Common myeloid progenitor, CD34-positive (primary cell): ENCODE data around the gene AFG3L2.

Source experiments
- CTCF ChIA-PET: fragments of 350-600 bp; sonication (Branson Sonifier 250); formaldehyde crosslinking; loops from one replicate; lab custom pipeline; 2021; ENCODE audit warnings: antibody characterized with exemption; lab: Charles Lee
- POLR2A ChIA-PET: fragments of 350-600 bp; sonication (Branson Sonifier 250); formaldehyde crosslinking; loops from one replicate; lab custom pipeline; 2021; ENCODE audit warnings: antibody characterized with exemption; lab: Charles Lee
- DNase-seq, 3 donors: peaks; one replicate each; pipeline versions ENCODE4 v3.0.0 to v3.0.0-alpha.2; 2013
- H3K27ac ChIP-seq, 2 experiments: 1 replicate in 1 of 2; 2 replicates in 1 of 2; pipeline ENCODE4 v1.7.0; 2013; ENCODE audit warnings: inconsistent platforms in 2 of 2, low read length in 2 of 2, mild to moderate bottlenecking in 2 of 2, low read depth in 1 of 2, moderate library complexity in 1 of 2; ENCODE audit not compliant: severe bottlenecking in 2 of 2, insufficient read depth in 1 of 2, poor library complexity in 1 of 2
- H3K27me3 ChIP-seq, 5 experiments: replicated peaks in 2 of 5; 1 replicate in 3 of 5; 2 replicates in 2 of 5; pipeline versions ENCODE4 v1.6.1 to v1.7.0; 2013; ENCODE audit warnings: low read length in 4 of 5, mild to moderate bottlenecking in 2 of 5, moderate library complexity in 2 of 5, inconsistent platforms in 1 of 5; ENCODE audit not compliant: insufficient read depth in 5 of 5, control insufficient read depth in 4 of 5
- H3K36me3 ChIP-seq, 4 experiments: 1 replicate in 2 of 4; 2 replicates in 2 of 4; pipeline versions ENCODE4 v1.6.1 to v1.7.0; 2013; ENCODE audit warnings: low read length in 3 of 4, control low read depth in 1 of 4, mild to moderate bottlenecking in 1 of 4; ENCODE audit not compliant: control insufficient read depth in 4 of 4, insufficient read depth in 4 of 4
- H3K4me1 ChIP-seq, 4 experiments: 1 replicate in 3 of 4; 2 replicates in 1 of 4; pipeline versions ENCODE4 v1.6.1 to v1.7.1; 2013; ENCODE audit warnings: low read length in 3 of 4, mild to moderate bottlenecking in 3 of 4, control low read depth in 1 of 4, inconsistent platforms in 1 of 4, moderate library complexity in 1 of 4; ENCODE audit not compliant: control insufficient read depth in 4 of 4, insufficient read depth in 4 of 4; ENCODE audit errors: control extremely low read depth in 1 of 4
- H3K4me3 ChIP-seq, 7 experiments: 1 replicate in 4 of 7; 2 replicates in 3 of 7; pipeline versions ENCODE4 v1.5.1 to v1.7.0; 2013; ENCODE audit warnings: mild to moderate bottlenecking in 7 of 7, low read length in 6 of 7, moderate library complexity in 6 of 7, inconsistent platforms in 2 of 7, low read depth in 2 of 7, control low read depth in 1 of 7; ENCODE audit not compliant: insufficient read depth in 4 of 7, control insufficient read depth in 1 of 7; ENCODE audit errors: extremely low read depth in 1 of 7
- H3K9me3 ChIP-seq, 5 experiments: 1 replicate in 4 of 5; 2 replicates in 1 of 5; pipeline versions ENCODE4 v1.6.1 to v1.7.1; 2013; ENCODE audit warnings: low read length in 4 of 5, mild to moderate bottlenecking in 2 of 5, inconsistent platforms in 1 of 5, low read depth in 1 of 5, moderate library complexity in 1 of 5; ENCODE audit not compliant: control insufficient read depth in 4 of 5, insufficient read depth in 2 of 5; ENCODE audit errors: control extremely low read depth in 1 of 5
- WGBS: methylation state at CpG from one replicate; pipeline ENCODE4 v1.1.5; 2013; ENCODE audit not compliant: insufficient coverage; 5-methylcytosine and 5-hydroxymethylcytosine counted together

AFG3L2 gene

DNA sequence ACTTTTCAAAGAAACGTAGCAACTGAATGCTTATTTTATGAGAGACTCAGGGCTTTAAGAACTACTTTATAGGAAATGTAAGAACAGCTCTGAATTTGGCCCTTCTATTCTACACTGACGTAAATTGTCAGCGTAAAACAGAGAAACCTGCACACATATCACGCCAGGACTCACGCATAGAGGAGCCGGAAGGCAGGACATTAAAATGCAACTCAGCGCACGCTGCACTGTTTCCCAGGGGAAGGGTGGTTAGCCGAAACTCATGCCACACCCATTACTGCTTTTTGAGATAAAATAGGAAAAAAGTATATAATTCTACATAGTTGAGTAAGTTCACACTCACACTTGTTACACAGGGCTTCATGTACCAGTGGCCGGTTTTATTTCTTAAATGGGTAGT, 61.5 kb downstream of the AFG3L2 start:
- DNase-seq: no peak
- H3K36me3 ChIP-seq: peaks cover 0 to 19% (median 5%) of the 10 kb centered on the region in 4 experiments
- CTCF ChIA-PET: interaction anchor here (0.6 to 8.2 kb wide), 3 partner anchors 13 to 43 kb away, joined by 3 to 70 read pairs (median 7); no protein-coding TSS in a partner anchor
- 88% methylated on average over 3 of the region's 10 CpGs for WGBS
- POLR2A ChIA-PET: interaction anchor here (0.8 kb wide), 1 partner anchor 9 kb away, joined by 3 read pairs; no protein-coding TSS in a partner anchor
- H3K27me3 ChIP-seq: peaks cover 0 to 4% (median 0%) of the 10 kb centered on the region in 5 experiments
- H3K4me1 ChIP-seq: peaks cover 0 to 28% (median 23%) of the 10 kb centered on the region in 4 experiments
- no peak overlapping the region for H3K27ac ChIP-seq
- peaks cover 0 to 9% (median 4%) of the 10 kb centered on the region in 5 experiments for H3K9me3 ChIP-seq
- no peak overlapping the region for H3K4me3 ChIP-seq

DNA sequence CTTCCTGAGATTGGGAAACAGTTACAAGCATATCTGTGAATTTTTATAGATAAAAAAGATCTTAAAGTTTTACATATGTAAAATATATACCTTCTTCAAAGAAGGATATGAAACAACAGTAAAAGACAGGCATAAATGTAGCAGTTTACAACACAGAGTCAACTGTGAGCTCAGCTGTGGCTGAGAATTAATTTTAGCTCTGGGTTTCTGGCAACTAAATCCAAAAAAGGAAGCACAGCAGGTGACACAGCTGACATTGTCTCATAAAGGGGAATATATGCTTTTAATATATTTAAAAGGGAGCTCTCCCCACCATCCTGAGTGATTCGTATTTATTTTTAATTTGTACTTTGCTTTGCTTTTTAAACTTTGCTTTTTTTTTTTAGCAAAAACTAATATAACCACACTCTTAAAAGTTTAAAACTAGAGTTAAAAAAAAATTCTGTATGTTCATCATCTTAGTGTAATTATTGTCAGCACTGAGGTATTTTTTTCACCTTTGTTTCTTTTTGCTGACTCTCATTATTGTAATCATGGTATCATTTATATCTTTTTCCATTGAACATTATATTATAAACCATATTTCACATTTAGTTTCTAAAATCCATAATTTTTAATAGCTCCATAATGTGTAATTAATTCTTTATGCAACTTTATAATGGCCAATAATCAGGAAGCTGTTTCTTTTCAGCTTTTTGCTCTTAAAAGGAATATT, 62.3 kb downstream of the AFG3L2 start:
- no peak for DNase-seq
- peaks cover 0 to 8% (median 0%) of the 10 kb centered on the region in 5 experiments for H3K27me3 ChIP-seq
- peaks cover 0 to 9% (median 4%) of the 10 kb centered on the region in 5 experiments for H3K9me3 ChIP-seq
- H3K4me3 ChIP-seq: no peak overlapping the region
- ChIA-PET CTCF (interaction anchor here (0.6 to 8.2 kb wide), 6 partner anchors 9 to 43 kb away, joined by 3 to 70 read pairs (median 6); no protein-coding TSS in a partner anchor), POLR2A (no interaction called here)
- peaks cover 0 to 19% (median 5%) of the 10 kb centered on the region in 4 experiments for H3K36me3 ChIP-seq
- no peak overlapping the region for H3K27ac ChIP-seq
- no CpG with 5 or more reads among the region's 1 CpG for WGBS
- peaks cover 0 to 31% (median 23%) of the 10 kb centered on the region in 4 experiments for H3K4me1 ChIP-seq

DNA sequence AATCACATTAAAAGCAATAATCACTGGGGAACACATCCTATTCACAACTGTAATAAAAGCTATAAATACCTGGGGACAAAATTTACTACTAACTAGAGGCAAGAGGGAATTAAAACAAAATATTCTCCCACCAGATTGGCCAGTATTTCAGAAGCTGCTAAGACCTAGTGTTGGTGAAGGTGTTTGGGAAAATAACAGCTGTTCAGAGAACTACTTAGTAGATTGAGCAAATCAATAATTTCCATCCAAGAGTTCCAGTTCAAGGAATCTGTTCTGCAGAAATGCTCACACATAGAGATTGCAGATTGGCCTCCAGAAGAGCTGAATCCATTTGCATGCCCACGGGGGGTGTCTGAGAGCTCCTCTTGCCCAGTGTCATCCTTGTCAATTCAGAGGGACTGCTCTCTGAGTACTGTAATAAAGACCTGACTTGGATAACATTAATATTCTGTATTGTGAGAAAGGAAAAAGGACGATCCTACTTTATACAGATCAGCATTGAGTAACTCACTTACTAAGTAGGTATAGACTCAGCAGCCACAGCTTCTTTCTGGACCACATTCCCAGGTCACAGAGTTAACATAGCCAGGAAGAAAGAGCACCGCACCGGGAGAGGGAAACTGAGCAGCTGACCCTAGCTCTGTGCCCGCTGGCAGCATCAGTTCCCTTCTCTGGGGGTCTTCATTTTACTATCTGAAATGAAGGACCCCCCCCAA, 63.3 kb downstream of the AFG3L2 start:
- H3K27me3 ChIP-seq: peaks cover 0 to 19% (median 4%) of the 10 kb centered on the region in 5 experiments
- ChIA-PET POLR2A (no interaction called here), CTCF (interaction anchor here (1.3 to 8.2 kb wide), 4 partner anchors 10 to 42 kb away, joined by 4 to 70 read pairs (median 8); no protein-coding TSS in a partner anchor)
- peaks cover 0 to 9% (median 4%) of the 10 kb centered on the region in 5 experiments for H3K9me3 ChIP-seq
- no peak overlapping the region for H3K4me3 ChIP-seq
- peaks cover 0 to 19% (median 4%) of the 10 kb centered on the region in 4 experiments for H3K36me3 ChIP-seq
- H3K4me1 ChIP-seq: peaks cover 0 to 37% (median 25%) of the 10 kb centered on the region in 4 experiments
- WGBS: 98% methylated on average over 4 of the region's 5 CpGs
- DNase-seq: no peak
- no peak overlapping the region for H3K27ac ChIP-seq

- Histone ChIP-seq H3K9me3 (peaks cover 0 to 9% (median 4%) of the 10 kb centered on the region in 5 experiments), H3K27me3 (peaks cover 0 to 25% (median 4%) of the 10 kb centered on the region in 5 experiments), H3K36me3 (peaks cover 0 to 19% (median 4%) of the 10 kb centered on the region in 4 experiments), H3K27ac (no peak overlapping the region), H3K4me3 (no peak overlapping the region), H3K4me1 (peaks cover 0 to 36% (median 25%) of the 10 kb centered on the region in 4 experiments)
- DNase-seq: no peak
- ChIA-PET POLR2A (interaction anchor here (0.6 kb wide), 1 partner anchor 17 kb away, joined by 3 read pairs; no protein-coding TSS in a partner anchor), CTCF (interaction anchor here (2.7 to 8.2 kb wide), 2 partner anchors 10 to 15 kb away, joined by 12 to 70 read pairs; no protein-coding TSS in a partner anchor)
Measured at GRCh38 chr18:12312976-12313375, 64.1 kb downstream of the AFG3L2 start.

DNA sequence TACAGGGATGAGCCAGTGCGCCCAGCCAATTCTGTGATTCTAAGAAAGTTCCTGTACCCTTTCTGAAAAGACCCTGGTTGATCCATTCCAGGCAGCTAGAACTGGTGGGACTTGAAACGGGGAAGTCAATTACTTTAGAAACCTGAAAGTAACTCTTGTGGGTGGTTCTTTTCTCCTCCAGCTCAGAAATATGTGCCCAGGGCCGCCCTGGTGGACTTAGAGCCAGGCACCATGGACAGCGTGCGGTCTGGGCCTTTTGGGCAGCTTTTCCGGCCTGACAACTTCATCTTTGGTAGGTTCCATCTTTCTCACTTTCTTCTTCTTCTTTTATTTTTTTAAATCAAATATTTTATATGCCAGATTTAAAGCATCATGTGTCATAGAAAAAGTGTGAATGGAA, 66.3 kb downstream of the AFG3L2 start:
- H3K9me3 ChIP-seq: peaks cover 0 to 9% (median 4%) of the 10 kb centered on the region in 5 experiments
- peaks cover 0 to 42% (median 28%) of the 10 kb centered on the region in 4 experiments for H3K4me1 ChIP-seq
- peaks cover 0 to 46% (median 16%) of the 10 kb centered on the region in 5 experiments for H3K27me3 ChIP-seq
- ChIA-PET CTCF (interaction anchor here (0.7 to 3.3 kb wide), 2 partner anchors 17 to 39 kb away, joined by 3 to 14 read pairs; no protein-coding TSS in a partner anchor), POLR2A (no interaction called here)
- no peak for DNase-seq
- H3K36me3 ChIP-seq: peaks cover 0 to 10% (median 4%) of the 10 kb centered on the region in 4 experiments
- no peak overlapping the region for H3K27ac ChIP-seq
- 100% methylated on average over 6 of the region's 6 CpGs for WGBS
- no peak overlapping the region for H3K4me3 ChIP-seq

DNA sequence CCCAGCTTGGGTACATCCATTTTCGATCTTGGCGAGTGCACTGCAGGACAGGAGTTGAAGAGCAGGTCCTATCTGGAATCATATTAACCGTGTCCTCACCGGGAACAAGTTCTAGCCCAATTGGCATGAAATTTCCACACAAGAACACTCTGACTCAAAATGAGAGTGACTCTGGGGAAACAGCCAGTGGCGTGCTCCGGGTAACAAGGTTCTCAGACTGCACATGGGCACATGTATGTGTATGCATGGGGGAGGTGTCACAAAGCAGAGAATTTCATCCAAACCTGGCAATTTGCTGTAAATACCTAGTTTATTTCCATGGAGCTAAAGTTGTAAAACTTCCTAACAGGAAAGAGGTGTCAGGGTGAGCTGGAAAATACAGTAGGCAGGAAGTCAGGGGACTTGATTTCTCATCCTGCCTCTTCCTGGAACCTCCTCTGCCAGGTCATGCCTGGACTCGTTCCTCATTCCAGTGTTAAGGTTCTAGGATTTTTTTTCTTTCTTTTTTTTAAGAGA, 67.3 kb downstream of the AFG3L2 start:
- POLR2A ChIA-PET: no interaction called here
- Histone ChIP-seq H3K36me3 (peaks cover 0 to 8% (median 4%) of the 10 kb centered on the region in 4 experiments), H3K27me3 (peaks cover 0 to 56% (median 19%) of the 10 kb centered on the region in 5 experiments), H3K27ac (no peak overlapping the region), H3K4me3 (no peak overlapping the region), H3K9me3 (peaks cover 0 to 9% (median 4%) of the 10 kb centered on the region in 5 experiments), H3K4me1 (peaks cover 0 to 42% (median 27%) of the 10 kb centered on the region in 4 experiments)
- no peak for DNase-seq
- CTCF ChIA-PET: interaction anchor here (1.3 to 3.3 kb wide), 5 partner anchors 8 to 38 kb away, joined by 3 to 14 read pairs (median 4); no protein-coding TSS in a partner anchor
- WGBS: 83% methylated on average over 4 of the region's 7 CpGs
